Endodermal cell (in vitro differentiated cells): ENCODE data around the gene PRDM12. TPM values are rescaled to one million over a fixed set of nuclear protein-coding genes. Genes with fewer than 3 reads are reported as not detected.

Experiments
- DNase-seq: peaks from one replicate; pipeline ENCODE4 v3.0.0-alpha.2; 2017
- H3K27ac ChIP-seq: 2 replicates; pipeline ENCODE4 v1.5.1; 2013; ENCODE audit warnings: mild to moderate bottlenecking, low read depth, low read length, moderate library complexity
- H3K27me3 ChIP-seq: 2 replicates; pipeline ENCODE4 v1.6.1; 2013; ENCODE audit warnings: mild to moderate bottlenecking, low read length, moderate library complexity; ENCODE audit not compliant: insufficient read depth, control insufficient read depth, poor library complexity, severe bottlenecking
- H3K36me3 ChIP-seq: 2 replicates; pipeline ENCODE4 v1.7.0; 2013; ENCODE audit warnings: mild to moderate bottlenecking, low read length, moderate library complexity; ENCODE audit not compliant: control insufficient read depth, insufficient read depth
- H3K4me1 ChIP-seq: one replicate; pipeline ENCODE4 v1.7.0; 2013; ENCODE audit warnings: low read length; ENCODE audit not compliant: control insufficient read depth, insufficient read depth
- H3K4me3 ChIP-seq: 2 replicates; pipeline ENCODE4 v1.5.1; 2013; ENCODE audit warnings: mild to moderate bottlenecking, low read length, moderate library complexity
- H3K9ac ChIP-seq: 2 replicates; pipeline ENCODE4 v1.6.1; 2013; ENCODE audit warnings: mild to moderate bottlenecking, low read length, moderate library complexity; ENCODE audit not compliant: poor library complexity, severe bottlenecking; ENCODE audit errors: extremely low read depth
- H3K9me3 ChIP-seq: 2 replicates; pipeline ENCODE4 v1.6.1; 2013; ENCODE audit warnings: mild to moderate bottlenecking, low read length, moderate library complexity; ENCODE audit not compliant: control insufficient read depth
- H3K27ac Mint-ChIP-seq: 2 replicates; pipeline ENCODE4 v1.8.0; 2020; ENCODE audit warnings: mixed read lengths
- H3K27me3 Mint-ChIP-seq: 2 replicates; pipeline ENCODE4 v1.8.0; 2021; ENCODE audit warnings: mild to moderate bottlenecking, mixed read lengths; ENCODE audit not compliant: insufficient read depth
- H3K36me3 Mint-ChIP-seq: 2 replicates; pipeline ENCODE4 v1.8.0; 2020; ENCODE audit warnings: low read depth, mixed read lengths
- H3K4me1 Mint-ChIP-seq: 2 replicates; pipeline ENCODE4 v1.8.0; 2020; ENCODE audit warnings: mixed read lengths
- H3K4me3 Mint-ChIP-seq: 2 replicates; pipeline ENCODE4 v1.8.0; 2020; ENCODE audit warnings: mild to moderate bottlenecking, moderate library complexity, mixed read lengths
- H3K9me3 Mint-ChIP-seq: 2 replicates; pipeline ENCODE4 v1.8.0; 2020; ENCODE audit warnings: mild to moderate bottlenecking, mixed read lengths
- CTCF ChIP-seq: fragments of 200-600 bp; sonication (generic); conservative IDR thresholded peaks from 2 replicates; pipeline ENCODE4 v1.5.0; 2021; ENCODE audit warnings: antibody characterized with exemption, mild to moderate bottlenecking
- WGBS, 2 experiments: methylation state at CpG; one replicate each; pipeline versions ENCODE4 v1.1.5 to v1.1.7; 2013; ENCODE audit warnings: missing lambda C conversion rate in 2 of 2, mixed read lengths in 1 of 2; ENCODE audit not compliant: insufficient coverage in 1 of 2, insufficient read length in 1 of 2; 5-methylcytosine and 5-hydroxymethylcytosine counted together
- total RNA-seq, 2 donors: library from RNA; stranded (reverse); fragmentation: NEBNext Ultra II Directional in 1 of 2; extraction: Animal tissue kit (Norgen Biotek cat#: 25700) in 1 of 2; gene quantifications; 2 replicates in 1 of 2; 3 replicates in 1 of 2; pipeline ENCODE4 v1.2.1, GENCODE V29; 2021

Gene PRDM12
- total RNA-seq, 2 donors from 2014 or later, result not detected

GRCh38 chr9:130672933-130673615, 8.7 kb downstream of the PRDM12 start:
- WGBS, 2 experiments, result 88 to 92% methylated on average over 7 to 12 of the region's 12 CpGs
- H3K9me3 Mint-ChIP-seq, result no peaks in the 10 kb centered on the region
- H3K27me3 Mint-ChIP-seq, result peaks cover 70% of the 10 kb centered on the region
- DNase-seq, result no peak
- Histone ChIP-seq H3K4me1 (no peaks in the 10 kb centered on the region), H3K27me3 (peaks cover 48% of the 10 kb centered on the region), H3K9ac (no peak overlapping the region), H3K36me3 (no peaks in the 10 kb centered on the region), H3K9me3 (no peaks in the 10 kb centered on the region), H3K27ac (no peak overlapping the region), H3K4me3 (no peak overlapping the region)
- H3K27ac Mint-ChIP-seq, result no peak overlapping the region
- no peaks in the 10 kb centered on the region for H3K36me3 Mint-ChIP-seq
- TF ChIP-seq CTCF, result no peak
- no peaks in the 10 kb centered on the region for H3K4me1 Mint-ChIP-seq
- H3K4me3 Mint-ChIP-seq, result no peak overlapping the region

GRCh38 chr9:130675396-130675795, 11.0 kb downstream of the PRDM12 start:
- no peak for TF ChIP-seq CTCF

DNA sequence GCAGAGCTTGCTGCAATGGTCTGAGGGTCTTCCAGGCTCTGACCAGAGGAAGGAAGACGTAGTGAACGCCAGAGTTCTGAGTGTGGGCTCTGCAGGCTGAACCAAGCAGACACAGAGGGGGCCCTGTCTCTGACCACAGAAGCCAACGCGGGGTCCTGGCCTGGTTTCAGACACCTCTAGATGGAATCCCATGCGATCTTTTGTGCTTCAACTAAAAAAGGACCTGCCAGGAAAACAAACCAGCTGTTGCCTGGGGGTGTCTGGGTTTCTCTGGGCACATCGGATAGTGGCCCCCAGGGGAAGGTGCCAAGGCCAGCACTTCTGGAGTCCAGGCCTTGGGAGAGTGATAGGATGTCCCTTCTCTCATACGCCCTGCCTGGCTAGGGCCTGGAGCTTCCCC, 12.9 kb downstream of the PRDM12 start:
- Mint-ChIP-seq H3K27me3 (peaks cover 68% of the 10 kb centered on the region), H3K9me3 (no peaks in the 10 kb centered on the region), H3K4me3 (no peak overlapping the region), H3K36me3 (no peaks in the 10 kb centered on the region), H3K27ac (no peak overlapping the region), H3K4me1 (no peaks in the 10 kb centered on the region)
- WGBS, 2 experiments, result 87 to 91% methylated on average over 6 to 7 of the region's 7 CpGs
- no peaks in the 10 kb centered on the region for H3K36me3 ChIP-seq
- no peak overlapping the region for H3K9ac ChIP-seq
- peaks cover 53% of the 10 kb centered on the region for H3K27me3 ChIP-seq
- H3K4me1 ChIP-seq, result no peaks in the 10 kb centered on the region
- TF ChIP-seq CTCF, result no peak
- H3K9me3 ChIP-seq, result no peaks in the 10 kb centered on the region
- no peak overlapping the region for H3K27ac ChIP-seq
- no peak for DNase-seq
- H3K4me3 ChIP-seq, result no peak overlapping the region

More at GRCh38 chr9:130675396-130675795, 11.0 kb downstream of the PRDM12 start:
- Mint-ChIP-seq H3K4me1 (no peaks in the 10 kb centered on the region), H3K36me3 (no peaks in the 10 kb centered on the region), H3K4me3 (no peak overlapping the region), H3K27ac (no peak overlapping the region), H3K27me3 (peaks cover 71% of the 10 kb centered on the region), H3K9me3 (no peaks in the 10 kb centered on the region)
- Histone ChIP-seq H3K27me3 (peaks cover 55% of the 10 kb centered on the region), H3K9ac (no peak overlapping the region), H3K9me3 (no peaks in the 10 kb centered on the region), H3K4me1 (no peaks in the 10 kb centered on the region), H3K27ac (no peak overlapping the region), H3K36me3 (no peaks in the 10 kb centered on the region), H3K4me3 (no peak overlapping the region)
- no peak for DNase-seq
- WGBS, 2 experiments, result 89 to 92% methylated on average over 10 to 13 of the region's 13 CpGs
